IgD-negative memory B cell (primary cell): ENCODE results near the gene PRMT3. TPM values are rescaled to one million over a fixed set of nuclear protein-coding genes. Genes with fewer than 3 reads are reported as not detected.
A peak's percentile ranks its signal among the peaks of the same experiment; 100 is the strongest.
"Not testable (repeated sequence)": the region's sequence is repeated elsewhere in the genome, so short reads cannot be mapped to it uniquely, and the experiment has no call there.

Experiments
- H3K27ac Mint-ChIP-seq, 3 donors: one replicate each; pipeline ENCODE4 v1.8.0; 2020 to 2022; ENCODE audit warnings: mild to moderate bottlenecking in 3 of 3, mixed read lengths in 3 of 3, moderate library complexity in 1 of 3
- H3K27me3 Mint-ChIP-seq: one replicate; pipeline ENCODE4 v1.8.0; 2021; ENCODE audit warnings: mixed read lengths
- H3K36me3 Mint-ChIP-seq: one replicate; pipeline ENCODE4 v1.8.0; 2020; ENCODE audit warnings: mild to moderate bottlenecking, mixed read lengths
- H3K4me1 Mint-ChIP-seq, 3 donors: one replicate each; pipeline ENCODE4 v1.8.0; 2020 to 2022; ENCODE audit warnings: mixed read lengths in 3 of 3, mild to moderate bottlenecking in 1 of 3
- H3K4me3 Mint-ChIP-seq, 4 donors: one replicate each; pipeline ENCODE4 v1.8.0; 2020 to 2022; ENCODE audit warnings: mild to moderate bottlenecking in 4 of 4, mixed read lengths in 4 of 4, moderate library complexity in 3 of 4
- H3K9me3 Mint-ChIP-seq, 3 donors: one replicate each; pipeline ENCODE4 v1.8.0; 2020 to 2021; ENCODE audit warnings: mixed read lengths in 3 of 3, mild to moderate bottlenecking in 1 of 3
- polyA plus RNA-seq: library from polyadenylated mRNA; unstranded; fragments of 300-500 nt; fragmentation: Illumina TruSeq; gene quantifications from one replicate; pipeline ENCODE4 v1.2.3, GENCODE V29; 2021

Gene PRMT3
- polyA plus RNA-seq, 1 donor from 2014 or later: 5.0 TPM

GRCh38 chr11:20458905-20459632 lies 71.6 kb downstream of the PRMT3 start:
- Mint-ChIP-seq H3K27me3 (no peaks in the 10 kb centered on the region), H3K27ac (no peak overlapping the region), H3K36me3 (peaks cover 9% of the 10 kb centered on the region), H3K4me1 (peaks cover 0 to 1% (median 0%) of the 10 kb centered on the region in 3 donors), H3K9me3 (no peaks in the 10 kb centered on the region), H3K4me3 (no peak overlapping the region)

GRCh38 chr11:20459865-20460264 lies 72.3 kb downstream of the PRMT3 start:
- Mint-ChIP-seq H3K27ac (no peak overlapping the region), H3K4me3 (no peak overlapping the region), H3K4me1 (peaks cover 0 to 1% (median 0%) of the 10 kb centered on the region in 3 donors), H3K36me3 (peaks cover 10% of the 10 kb centered on the region), H3K9me3 (no peaks in the 10 kb centered on the region), H3K27me3 (no peaks in the 10 kb centered on the region)

- Mint-ChIP-seq H3K36me3 (peaks cover 8% of the 10 kb centered on the region), H3K4me3 (no peak overlapping the region), H3K4me1 (peaks cover 0 to 4% (median 0%) of the 10 kb centered on the region in 3 donors), H3K9me3 (no peaks in the 10 kb centered on the region), H3K27me3 (no peaks in the 10 kb centered on the region), H3K27ac (no peak overlapping the region)
These were observed 77.0 kb downstream of the PRMT3 start for GRCh38 chr11:20464518-20464917.

- peaks cover 17% of the 10 kb centered on the region for H3K36me3 Mint-ChIP-seq
- no peaks in the 10 kb centered on the region for H3K27me3 Mint-ChIP-seq
- no peak overlapping the region for H3K27ac Mint-ChIP-seq
- H3K4me3 Mint-ChIP-seq: no peak overlapping the region
- peaks cover 0 to 4% (median 3%) of the 10 kb centered on the region in 3 donors for H3K4me1 Mint-ChIP-seq
- H3K9me3 Mint-ChIP-seq: peaks cover 0 to 4% (median 4%) of the 10 kb centered on the region in 3 donors
These were observed 80.1 kb downstream of the PRMT3 start for GRCh38 chr11:20467487-20468185.

DNA sequence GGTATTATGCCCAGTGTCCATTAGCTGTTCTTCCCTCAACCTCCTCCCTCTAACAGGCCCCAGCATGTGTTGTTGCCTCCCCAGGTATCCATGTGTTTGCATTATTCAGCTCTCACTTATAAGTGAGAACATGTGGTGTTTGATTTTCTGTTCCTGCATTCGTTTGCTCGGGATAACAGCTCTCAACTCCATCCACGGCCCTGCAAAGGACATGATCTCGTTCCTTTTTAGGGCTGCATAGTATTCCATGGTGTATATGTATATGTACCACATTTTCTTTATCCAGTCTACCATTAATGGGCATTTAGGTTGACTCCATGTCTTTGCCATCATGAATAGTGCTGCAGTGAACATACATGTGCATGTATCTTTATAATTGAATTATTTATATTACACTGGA lies 82.8 kb downstream of the PRMT3 start:
- Mint-ChIP-seq H3K4me3 (no peak overlapping the region), H3K36me3 (peaks cover 18% of the 10 kb centered on the region)

GRCh38 chr11:20471929-20472328 lies 84.4 kb downstream of the PRMT3 start:
- H3K4me3 Mint-ChIP-seq, H3K9me3 Mint-ChIP-seq, H3K27me3 Mint-ChIP-seq: not testable (repeated sequence)
- peaks cover 11 to 23% (median 14%) of the 10 kb centered on the region in 3 donors for H3K4me1 Mint-ChIP-seq
- peak overlapping the region in 1 of 3 donors; percentile 26 for H3K27ac Mint-ChIP-seq
- H3K36me3 Mint-ChIP-seq: peaks cover 21% of the 10 kb centered on the region

More for the DNA sequence above, 82.8 kb downstream of the PRMT3 start:
- Mint-ChIP-seq H3K4me1 (peaks cover 10 to 21% (median 14%) of the 10 kb centered on the region in 3 donors), H3K27ac (no peak overlapping the region), H3K27me3 (no peaks in the 10 kb centered on the region), H3K9me3 (peaks cover 0 to 4% (median 4%) of the 10 kb centered on the region in 3 donors)

- H3K27ac Mint-ChIP-seq: no peak overlapping the region
- H3K9me3 Mint-ChIP-seq: peaks cover 0 to 4% (median 4%) of the 10 kb centered on the region in 3 donors
- no peaks in the 10 kb centered on the region for H3K27me3 Mint-ChIP-seq
- peaks cover 22% of the 10 kb centered on the region for H3K36me3 Mint-ChIP-seq
- peaks cover 11 to 23% (median 14%) of the 10 kb centered on the region in 3 donors for H3K4me1 Mint-ChIP-seq
- H3K4me3 Mint-ChIP-seq: no peak overlapping the region
These were observed 86.8 kb downstream of the PRMT3 start for GRCh38 chr11:20474176-20474881.

DNA sequence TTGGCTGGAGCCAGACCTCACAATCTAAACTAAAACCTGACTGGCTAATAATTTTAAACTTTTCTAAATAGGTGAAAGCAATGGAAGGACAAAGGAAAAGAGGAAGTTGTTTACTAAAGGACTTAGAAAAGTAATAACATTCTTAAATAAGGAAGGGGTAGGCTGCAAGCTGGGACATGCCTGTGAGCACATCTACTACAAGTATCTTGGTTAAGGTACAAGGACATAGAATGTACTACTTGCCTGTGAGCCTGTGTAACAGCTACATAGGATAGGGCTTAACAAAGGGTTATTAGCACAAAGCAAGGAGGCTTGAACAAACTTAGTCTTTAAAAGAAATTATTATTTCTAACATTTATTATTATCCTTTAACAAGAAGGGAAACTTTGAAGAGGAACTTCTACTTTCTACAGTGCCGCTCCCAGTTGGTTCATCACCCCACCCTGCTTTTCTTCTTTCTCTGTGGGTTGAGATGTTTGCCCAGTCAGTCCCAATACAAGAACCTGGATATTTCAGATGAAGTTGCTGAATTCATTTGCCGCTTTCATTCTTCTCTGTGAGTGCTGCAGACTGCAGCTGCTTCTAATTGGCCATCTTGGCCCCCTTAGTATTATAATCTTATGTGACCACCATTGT lies 87.5 kb downstream of the PRMT3 start:
- peak overlapping the region in 1 of 3 donors; percentile 24 for H3K27ac Mint-ChIP-seq
- peaks cover 0 to 4% (median 4%) of the 10 kb centered on the region in 3 donors for H3K9me3 Mint-ChIP-seq
- H3K27me3 Mint-ChIP-seq: no peaks in the 10 kb centered on the region
- peaks cover 27% of the 10 kb centered on the region for H3K36me3 Mint-ChIP-seq
- no peak overlapping the region for H3K4me3 Mint-ChIP-seq
- peaks cover 11 to 23% (median 14%) of the 10 kb centered on the region in 3 donors for H3K4me1 Mint-ChIP-seq

- H3K9me3 Mint-ChIP-seq: no peaks in the 10 kb centered on the region
- H3K4me1 Mint-ChIP-seq: peaks cover 8 to 23% (median 14%) of the 10 kb centered on the region in 3 donors
- H3K27me3 Mint-ChIP-seq: no peaks in the 10 kb centered on the region
- H3K27ac Mint-ChIP-seq: no peak overlapping the region
- H3K36me3 Mint-ChIP-seq: peaks cover 19% of the 10 kb centered on the region
- no peak overlapping the region for H3K4me3 Mint-ChIP-seq
These were observed 90.0 kb downstream of the PRMT3 start for GRCh38 chr11:20477418-20478090.

DNA sequence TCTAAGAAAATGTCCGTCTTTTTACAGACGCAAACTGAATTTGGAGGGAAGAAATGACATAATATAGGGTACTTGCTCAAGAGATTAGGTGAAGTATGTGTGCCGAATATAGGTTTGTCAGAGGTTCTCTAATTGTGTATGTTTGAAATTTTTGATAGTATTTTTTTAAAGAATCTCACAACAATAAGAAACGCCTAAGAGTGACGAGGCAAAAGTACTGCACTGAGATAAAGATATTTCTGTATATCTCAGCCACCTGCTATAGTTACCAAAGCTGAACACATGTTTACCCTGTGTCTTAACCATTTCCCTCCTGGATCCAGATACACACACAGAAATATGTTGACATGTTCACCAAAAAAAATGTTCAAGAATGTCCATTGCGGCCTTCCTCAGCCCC lies 92.0 kb downstream of the PRMT3 start:
- Mint-ChIP-seq H3K4me3 (no peak overlapping the region), H3K4me1 (peaks cover 8 to 14% (median 8%) of the 10 kb centered on the region in 3 donors), H3K9me3 (no peaks in the 10 kb centered on the region), H3K27me3 (no peaks in the 10 kb centered on the region), H3K36me3 (peaks cover 18% of the 10 kb centered on the region), H3K27ac (no peak overlapping the region)

- no peak overlapping the region for H3K27ac Mint-ChIP-seq
- no peaks in the 10 kb centered on the region for H3K27me3 Mint-ChIP-seq
- H3K4me3 Mint-ChIP-seq: no peak overlapping the region
- peaks cover 0 to 3% (median 0%) of the 10 kb centered on the region in 3 donors for H3K9me3 Mint-ChIP-seq
- peaks cover 15% of the 10 kb centered on the region for H3K36me3 Mint-ChIP-seq
- peaks cover 0 to 4% (median 0%) of the 10 kb centered on the region in 3 donors for H3K4me1 Mint-ChIP-seq
These were observed 96.4 kb downstream of the PRMT3 start for GRCh38 chr11:20483931-20484330.

GRCh38 chr11:20484416-20484815 lies 96.9 kb downstream of the PRMT3 start:
- not testable (repeated sequence) for H3K4me1 Mint-ChIP-seq, H3K9me3 Mint-ChIP-seq, H3K27me3 Mint-ChIP-seq, H3K4me3 Mint-ChIP-seq, H3K27ac Mint-ChIP-seq
- H3K36me3 Mint-ChIP-seq: peaks cover 13% of the 10 kb centered on the region

- H3K36me3 Mint-ChIP-seq: peaks cover 8% of the 10 kb centered on the region
- no peak overlapping the region for H3K27ac Mint-ChIP-seq
- H3K9me3 Mint-ChIP-seq: peaks cover 0 to 3% (median 0%) of the 10 kb centered on the region in 3 donors
- H3K27me3 Mint-ChIP-seq: no peaks in the 10 kb centered on the region
- no peak overlapping the region for H3K4me3 Mint-ChIP-seq
- no peaks in the 10 kb centered on the region for H3K4me1 Mint-ChIP-seq
These were observed 100.8 kb downstream of the PRMT3 start for GRCh38 chr11:20488352-20488751.

DNA sequence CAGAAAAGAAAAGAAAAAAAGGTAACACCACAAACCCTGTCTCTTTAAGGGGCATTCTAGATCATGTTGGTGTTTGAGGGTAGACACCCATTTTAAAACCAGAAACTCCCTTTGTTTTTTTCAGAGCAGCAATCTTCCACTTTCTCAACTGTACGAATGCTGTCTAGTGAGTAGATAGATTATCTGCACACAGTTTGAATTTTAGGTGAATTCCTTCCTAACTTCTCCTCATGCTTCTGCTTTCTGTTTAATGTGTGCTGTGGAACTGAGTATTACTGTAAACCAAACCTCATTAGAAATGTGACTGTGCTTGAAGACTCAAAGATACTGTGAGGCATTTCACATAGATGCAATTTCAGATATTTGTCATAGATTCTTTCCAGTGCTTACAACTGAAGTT lies 102.4 kb downstream of the PRMT3 start:
- peaks cover 0 to 3% (median 0%) of the 10 kb centered on the region in 3 donors for H3K9me3 Mint-ChIP-seq
- H3K27ac Mint-ChIP-seq: no peak overlapping the region

More for the DNA sequence above, 102.4 kb downstream of the PRMT3 start:
- Mint-ChIP-seq H3K4me3 (no peak overlapping the region), H3K4me1 (no peaks in the 10 kb centered on the region), H3K36me3 (peaks cover 8% of the 10 kb centered on the region), H3K27me3 (no peaks in the 10 kb centered on the region)
